Measurements from ENCODE around the gene PACSIN1.

Gene PACSIN1

GRCh38 chr6:34536959-34537848 is 71.3 kb downstream of the PACSIN1 start:
- H3K4me3 ChIP-seq (ENCODE audit: severe bottlenecking) = no peak overlapping the region
- no peak overlapping the region for H3K27ac ChIP-seq (ENCODE audit: poor library complexity, severe bottlenecking)
- no peaks in the 10 kb centered on the region for H3K36me3 ChIP-seq (ENCODE audit: low read depth)
- no peaks in the 10 kb centered on the region for H3K27me3 ChIP-seq (ENCODE audit: insufficient read depth, poor library complexity, severe bottlenecking)
- no peaks in the 10 kb centered on the region for H3K9me3 ChIP-seq (ENCODE audit: severe bottlenecking)
- TF ChIP-seq CTCF (IDR thresholded peaks at IDR 0.05; ENCODE audit: poor library complexity, severe bottlenecking) = no peak
- DNase-seq (ENCODE audit: low spot score) (no peak), ATAC-seq (ENCODE audit: low read depth) (no peak)
- H3K4me1 ChIP-seq (ENCODE audit: insufficient read depth, poor library complexity, severe bottlenecking) = no peaks in the 10 kb centered on the region

- H3K36me3 ChIP-seq (ENCODE audit: low read depth) = no peaks in the 10 kb centered on the region
Measured at GRCh38 chr6:34537922-34538550, 72.2 kb downstream of the PACSIN1 start.

GRCh38 chr6:34538581-34538980 is 72.7 kb downstream of the PACSIN1 start:
- ATAC-seq (ENCODE audit: low read depth) = no peak
- H3K27me3 ChIP-seq (ENCODE audit: insufficient read depth, poor library complexity, severe bottlenecking) = no peaks in the 10 kb centered on the region
- no peak for TF ChIP-seq CTCF (IDR thresholded peaks at IDR 0.05; ENCODE audit: poor library complexity, severe bottlenecking)
- H3K4me1 ChIP-seq (ENCODE audit: insufficient read depth, poor library complexity, severe bottlenecking) = peaks cover 5% of the 10 kb centered on the region
- H3K27ac ChIP-seq (ENCODE audit: poor library complexity, severe bottlenecking) = no peak overlapping the region
- H3K9me3 ChIP-seq (ENCODE audit: severe bottlenecking) = no peaks in the 10 kb centered on the region
- DNase-seq (ENCODE audit: low spot score) = no peak
- H3K36me3 ChIP-seq (ENCODE audit: low read depth) = no peaks in the 10 kb centered on the region
- no peak overlapping the region for H3K4me3 ChIP-seq (ENCODE audit: severe bottlenecking)

More at GRCh38 chr6:34537922-34538550, 72.2 kb downstream of the PACSIN1 start:
- no peak for TF ChIP-seq CTCF (IDR thresholded peaks at IDR 0.05; ENCODE audit: poor library complexity, severe bottlenecking)
- Histone ChIP-seq H3K27me3 (ENCODE audit: insufficient read depth, poor library complexity, severe bottlenecking) (no peaks in the 10 kb centered on the region), H3K9me3 (ENCODE audit: severe bottlenecking) (no peaks in the 10 kb centered on the region), H3K4me3 (ENCODE audit: severe bottlenecking) (no peak overlapping the region), H3K27ac (ENCODE audit: poor library complexity, severe bottlenecking) (no peak overlapping the region), H3K4me1 (ENCODE audit: insufficient read depth, poor library complexity, severe bottlenecking) (no peaks in the 10 kb centered on the region)
- no peak for ATAC-seq (ENCODE audit: low read depth)
- no peak for DNase-seq (ENCODE audit: low spot score)

- Histone ChIP-seq H3K4me3 (ENCODE audit: severe bottlenecking) (no peak overlapping the region), H3K9me3 (ENCODE audit: severe bottlenecking) (no peaks in the 10 kb centered on the region), H3K27ac (ENCODE audit: poor library complexity, severe bottlenecking) (no peak overlapping the region), H3K4me1 (ENCODE audit: insufficient read depth, poor library complexity, severe bottlenecking) (peaks cover 9% of the 10 kb centered on the region), H3K27me3 (ENCODE audit: insufficient read depth, poor library complexity, severe bottlenecking) (no peaks in the 10 kb centered on the region), H3K36me3 (ENCODE audit: low read depth) (no peaks in the 10 kb centered on the region)
- DNase-seq (ENCODE audit: low spot score) (no peak), ATAC-seq (ENCODE audit: low read depth) (no peak)
- TF ChIP-seq CTCF (IDR thresholded peaks at IDR 0.05; ENCODE audit: poor library complexity, severe bottlenecking) = no peak
Measured at GRCh38 chr6:34539181-34539580, 73.3 kb downstream of the PACSIN1 start.

Measured in RWPE2 (cell line).